ENCODE measurements around the gene ATP1B2.

DNA sequence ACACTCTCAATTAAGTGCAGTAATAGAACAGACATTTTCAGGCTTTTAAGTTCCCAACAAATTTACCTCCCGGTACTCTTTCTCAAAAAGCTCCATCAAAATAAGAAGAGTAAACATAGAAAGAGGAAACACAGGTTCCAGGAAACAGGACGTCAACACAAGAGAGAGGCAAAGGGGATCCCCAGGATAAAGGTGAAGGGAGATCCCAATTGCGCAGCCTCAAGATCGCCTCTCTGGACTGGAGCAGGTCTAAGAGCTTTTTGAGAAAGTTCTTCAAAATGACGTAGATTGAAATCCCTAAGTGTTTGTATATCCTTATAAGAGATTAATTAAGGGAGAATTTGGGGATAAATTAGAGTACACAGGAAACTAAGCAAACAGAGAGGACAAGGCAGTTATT, 32.1 kb upstream of the ATP1B2 start:
- TF ChIP-seq ZFP3 (CRISPR knock-in tag; IDR thresholded peaks at IDR 0.05) (no peak), ARNTL (CRISPR knock-in tag; IDR thresholded peaks at IDR 0.05; ENCODE audit: borderline replicate concordance, low read depth) (no peak)

All from SK-N-SH treated with all-trans-retinoic acid at 6 μM for 48 hours (cell line).